HG03342 (cell line): ENCODE data around the gene EXPH5.

Experiments used
- ATAC-seq: cut with Tn5 transposase; IDR thresholded peaks from one replicate; pipeline ENCODE4 v1.9.1; 2021; ENCODE audit warnings: mild to moderate bottlenecking, moderate library complexity; ENCODE audit not compliant: unreplicated experiment

The EXPH5 gene

DNA sequence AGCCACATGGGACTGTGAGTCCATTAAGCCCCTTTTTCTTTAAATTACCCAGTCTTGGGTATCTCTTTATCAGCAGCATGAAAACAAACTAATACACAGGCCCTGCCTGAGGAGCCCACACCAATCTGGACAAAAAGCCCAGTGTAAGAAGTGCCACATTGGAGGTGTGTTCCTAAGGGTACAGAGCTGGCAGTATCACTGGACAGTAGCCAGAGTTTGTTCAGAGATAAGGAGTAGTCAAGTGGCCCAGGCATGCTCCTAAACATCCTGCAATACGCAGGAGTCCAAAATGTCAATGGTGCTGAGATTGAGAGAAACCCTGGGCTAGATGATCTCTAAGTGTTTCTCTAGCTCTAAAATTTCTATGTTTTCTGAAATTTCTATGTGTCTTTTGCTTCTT lies 68.4 kb downstream of the EXPH5 start:
- ATAC-seq = no peak

DNA sequence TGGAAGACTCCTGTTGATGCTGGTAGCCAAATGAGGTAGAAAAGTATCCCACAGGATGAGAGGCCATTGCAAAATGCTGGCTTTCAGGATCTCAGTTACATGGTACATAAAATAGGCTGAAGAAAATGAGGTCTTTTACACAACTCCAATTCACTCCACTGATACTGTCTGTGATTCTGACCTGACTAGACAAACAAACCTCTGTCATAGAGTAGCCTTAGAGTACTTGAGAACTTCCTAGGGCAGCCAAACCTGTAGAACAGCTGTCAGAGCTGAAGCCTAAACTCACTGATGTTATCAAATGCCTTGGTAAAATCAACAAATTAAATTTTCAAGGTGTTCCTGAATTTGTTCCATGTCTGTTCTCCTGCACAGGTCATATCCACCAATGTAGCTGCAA lies 69.1 kb downstream of the EXPH5 start:
- no peak for ATAC-seq

DNA sequence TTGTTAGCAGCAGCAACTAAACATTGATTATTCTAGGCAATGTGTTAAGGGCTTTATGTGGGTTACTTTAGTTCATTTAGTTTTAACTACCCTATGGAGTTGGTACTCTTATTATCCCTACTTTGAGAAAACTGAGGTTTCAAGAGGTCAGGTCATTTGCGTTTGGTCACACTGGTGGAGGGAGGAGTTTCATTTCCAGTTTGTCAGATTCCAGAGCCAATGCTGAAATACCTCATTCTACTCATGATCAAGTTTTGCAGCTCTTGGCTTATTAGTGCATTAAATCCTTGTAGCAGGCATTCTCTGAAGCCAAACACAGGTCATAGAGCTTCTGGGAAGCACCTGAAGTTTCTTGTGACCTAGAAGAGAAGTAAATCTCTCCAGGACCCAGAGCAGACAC lies 71.2 kb downstream of the EXPH5 start:
- ATAC-seq = no peak

DNA sequence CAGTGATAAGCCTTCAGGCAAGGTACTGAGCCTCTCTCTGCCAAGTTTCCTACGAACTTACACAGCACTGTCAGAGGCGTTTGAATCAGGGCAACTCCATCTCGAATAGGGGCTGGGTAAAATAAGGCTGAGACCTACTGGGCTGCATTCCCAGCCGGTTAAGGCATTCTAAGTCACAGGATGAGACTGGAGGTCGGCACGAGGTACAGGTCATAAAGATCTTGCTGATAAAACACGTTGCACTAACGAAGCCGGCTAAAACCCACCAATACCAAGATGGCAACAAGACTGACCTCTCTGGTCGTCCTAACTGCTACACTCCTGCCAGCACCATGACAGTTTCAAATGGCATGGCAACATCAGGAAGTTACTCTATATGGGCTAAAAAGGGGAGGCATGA lies 75.0 kb downstream of the EXPH5 start:
- no peak for ATAC-seq

DNA sequence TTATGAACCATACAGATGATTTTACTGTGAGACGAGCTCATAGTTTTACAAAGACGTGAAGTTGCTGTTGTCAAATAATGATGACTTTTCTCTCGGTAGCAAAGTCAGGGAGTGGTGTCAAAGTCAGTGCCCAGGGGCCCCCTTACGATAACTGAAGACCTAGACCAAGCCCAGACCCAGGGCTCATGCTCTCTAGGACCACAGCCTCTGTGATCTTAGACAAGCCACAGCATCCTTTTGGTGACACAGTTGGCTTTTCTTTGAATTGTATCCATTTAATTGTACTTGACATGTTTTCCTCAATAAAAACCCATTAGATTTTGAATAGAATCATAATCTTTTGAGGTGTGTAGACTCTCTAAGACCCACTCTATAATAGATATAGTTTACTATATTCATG lies 77.4 kb downstream of the EXPH5 start:
- no peak for ATAC-seq

DNA sequence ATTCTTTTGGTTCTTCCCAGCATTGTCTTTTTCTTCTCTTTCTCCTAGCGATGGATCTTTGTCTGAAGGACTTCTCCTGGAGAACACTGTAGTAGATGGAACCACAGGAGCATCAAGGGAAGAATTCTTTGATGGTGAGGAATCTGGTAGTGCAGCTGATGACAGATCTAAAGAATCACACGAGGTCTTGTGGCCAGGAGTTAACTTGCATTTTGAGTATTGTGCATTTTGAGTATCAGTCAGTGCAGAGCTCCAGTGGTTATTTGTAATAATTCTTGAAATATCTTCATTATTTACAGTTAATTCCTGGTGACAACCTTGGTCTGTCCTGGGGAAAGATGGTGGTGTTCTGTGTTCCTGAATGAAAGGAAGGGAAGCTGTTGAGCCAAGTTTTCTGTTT lies 80.9 kb downstream of the EXPH5 start:
- ATAC-seq = no peak

DNA sequence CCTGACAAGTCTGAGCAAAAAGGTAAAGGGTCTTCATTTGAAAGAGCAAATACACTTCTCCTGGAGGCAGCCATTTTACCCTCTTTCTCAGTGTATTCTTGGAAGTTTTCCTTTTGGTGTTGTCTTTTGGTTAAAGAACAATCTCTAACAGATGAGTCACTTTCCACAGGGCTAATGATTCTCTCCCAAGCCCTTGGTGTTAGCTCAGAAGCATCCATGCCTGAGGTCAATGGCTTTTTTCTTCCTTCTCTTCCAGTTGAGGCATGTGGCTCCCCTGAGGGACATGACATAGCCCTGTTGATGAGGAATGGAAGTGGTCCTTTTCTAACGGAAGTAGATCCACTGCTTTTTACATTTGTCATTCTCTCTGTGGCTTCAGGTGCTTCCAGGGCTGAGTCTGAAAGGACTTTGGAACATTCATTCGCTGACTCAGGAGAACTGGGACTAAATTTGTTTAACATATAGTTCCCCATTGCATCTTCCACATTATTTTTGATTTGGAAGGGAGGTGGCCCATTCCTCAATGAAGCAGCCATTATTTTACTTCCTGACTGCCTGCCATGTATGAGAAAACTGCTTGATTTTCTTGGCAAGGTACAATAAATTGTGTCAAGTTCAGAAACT lies 81.6 kb downstream of the EXPH5 start:
- ATAC-seq = no peak

DNA sequence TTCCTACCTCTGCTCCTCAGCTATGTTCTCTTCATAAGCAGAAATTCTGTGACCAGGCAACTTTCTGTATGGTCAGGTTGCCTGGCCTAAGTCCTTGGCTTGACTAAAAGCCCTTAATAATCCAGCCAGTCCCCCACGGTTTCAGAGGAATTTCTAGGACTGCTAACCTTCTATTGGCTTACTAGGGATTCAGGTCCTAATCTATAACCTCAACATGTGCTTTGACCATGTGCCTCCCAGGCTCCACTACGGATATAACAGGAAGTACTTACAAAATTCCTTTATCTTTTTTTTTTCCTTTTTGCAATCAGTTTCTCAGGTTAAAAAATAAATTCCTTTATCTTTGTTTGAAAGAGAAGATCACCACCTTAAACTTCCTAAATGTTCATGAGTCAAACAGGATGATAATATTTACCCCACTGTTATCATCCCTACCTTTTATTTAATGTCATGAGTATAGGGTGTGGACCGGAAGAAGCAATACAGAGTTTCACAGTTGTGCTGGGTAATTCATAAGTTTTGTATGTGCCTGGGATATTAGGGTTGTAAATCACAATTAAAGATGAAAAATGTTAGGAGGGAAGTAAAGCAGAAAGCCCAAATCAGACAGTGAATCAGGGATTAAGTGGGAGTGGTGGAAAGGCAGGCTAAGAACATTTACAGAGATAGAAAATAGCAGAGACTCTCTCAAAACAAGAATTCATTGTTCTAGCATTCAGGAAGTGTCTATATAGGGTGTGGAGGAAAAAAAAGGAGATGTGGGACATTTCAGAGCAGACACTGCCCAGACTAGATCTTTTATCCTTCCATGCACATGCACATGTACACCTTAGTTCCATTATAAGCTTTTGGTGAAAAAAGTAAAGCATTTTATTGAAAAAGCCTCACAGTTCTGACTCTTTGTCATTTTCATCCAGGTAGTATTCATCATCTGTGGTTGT lies 84.6 kb downstream of the EXPH5 start:
- no peak for ATAC-seq

DNA sequence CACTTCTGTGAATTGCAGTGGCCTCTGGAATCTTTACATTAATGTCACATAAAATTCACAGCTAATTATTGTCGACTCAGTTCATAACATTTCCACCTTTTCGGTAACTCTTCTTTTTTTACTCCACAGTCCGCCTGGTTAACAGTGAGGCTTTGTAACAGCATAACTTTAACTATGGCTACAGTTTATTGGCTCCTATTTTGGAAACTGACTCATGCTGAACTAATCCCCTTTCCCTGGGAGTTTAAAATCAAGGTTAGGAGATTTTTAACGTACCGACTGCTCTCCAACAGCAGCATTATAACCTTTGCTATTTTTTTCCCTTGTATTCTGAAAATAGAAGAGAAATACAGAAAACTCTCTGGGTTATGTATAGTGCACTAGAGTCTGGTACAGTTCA lies 92.2 kb downstream of the EXPH5 start:
- ATAC-seq = no peak

DNA sequence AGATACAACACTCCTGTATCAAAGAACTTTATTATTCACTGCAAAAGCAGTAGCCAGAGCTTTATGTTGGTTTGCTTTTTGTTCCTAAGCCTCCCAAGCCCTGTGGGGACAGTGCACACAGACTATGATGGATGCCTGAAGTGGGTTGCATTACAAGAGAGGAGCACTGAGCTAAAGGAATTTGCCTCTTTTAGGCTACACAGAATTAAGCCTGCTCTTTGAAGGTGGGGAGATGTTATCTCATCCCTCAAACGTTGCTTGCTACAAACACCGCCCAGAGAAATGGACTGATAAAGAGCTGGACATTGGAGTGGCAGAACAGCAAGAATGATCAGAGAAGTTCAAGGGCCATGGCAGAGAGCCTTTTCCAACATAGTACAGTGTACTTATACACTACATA lies 92.8 kb downstream of the EXPH5 start:
- no peak for ATAC-seq

DNA sequence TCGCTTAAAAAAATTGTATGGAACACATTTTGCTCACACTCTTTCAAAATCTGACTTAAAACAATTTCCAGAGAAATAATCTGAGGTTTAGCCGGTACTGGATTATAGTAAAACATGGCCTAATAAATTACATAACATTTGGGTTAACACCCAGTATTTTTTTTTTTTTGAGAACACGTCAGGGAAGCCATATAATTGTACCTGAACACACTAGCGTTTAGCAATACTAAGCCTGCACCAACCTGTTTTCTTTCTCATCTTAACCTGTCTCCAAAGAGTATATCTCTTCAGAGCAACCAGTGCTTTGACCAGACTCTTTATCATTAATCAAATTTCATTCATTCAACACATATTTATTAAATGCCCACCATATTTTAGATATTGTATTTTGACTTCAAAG lies 93.4 kb downstream of the EXPH5 start:
- no peak for ATAC-seq

DNA sequence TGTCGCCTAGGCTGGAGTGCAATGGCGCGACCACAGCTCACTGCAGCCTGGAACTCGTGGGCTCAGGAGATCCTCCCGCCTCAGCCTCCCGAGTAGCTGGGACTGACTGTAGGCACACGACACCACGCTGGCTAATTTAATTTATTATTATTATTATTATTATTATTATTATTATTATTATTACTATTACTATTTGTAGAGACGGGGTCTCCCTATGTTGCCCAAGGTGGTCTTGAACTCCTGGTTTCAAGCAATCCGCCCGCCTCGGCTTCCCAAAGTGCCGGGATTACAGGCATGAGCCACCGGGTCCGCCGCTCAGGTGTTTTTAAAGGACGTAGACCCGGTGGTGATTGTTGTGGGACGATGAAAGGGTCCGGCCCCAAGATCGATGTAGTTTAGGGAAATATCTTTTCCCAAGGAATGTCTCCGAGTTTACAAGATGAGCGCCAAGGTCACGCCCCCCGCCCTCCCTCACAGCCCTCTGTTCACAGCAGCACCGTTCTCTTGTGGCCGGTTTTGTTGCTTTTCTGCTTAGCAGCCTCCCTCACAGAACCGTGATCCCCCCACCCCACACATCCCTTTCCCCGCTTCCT lies 94.7 kb downstream of the EXPH5 start:
- ATAC-seq = no peak

DNA sequence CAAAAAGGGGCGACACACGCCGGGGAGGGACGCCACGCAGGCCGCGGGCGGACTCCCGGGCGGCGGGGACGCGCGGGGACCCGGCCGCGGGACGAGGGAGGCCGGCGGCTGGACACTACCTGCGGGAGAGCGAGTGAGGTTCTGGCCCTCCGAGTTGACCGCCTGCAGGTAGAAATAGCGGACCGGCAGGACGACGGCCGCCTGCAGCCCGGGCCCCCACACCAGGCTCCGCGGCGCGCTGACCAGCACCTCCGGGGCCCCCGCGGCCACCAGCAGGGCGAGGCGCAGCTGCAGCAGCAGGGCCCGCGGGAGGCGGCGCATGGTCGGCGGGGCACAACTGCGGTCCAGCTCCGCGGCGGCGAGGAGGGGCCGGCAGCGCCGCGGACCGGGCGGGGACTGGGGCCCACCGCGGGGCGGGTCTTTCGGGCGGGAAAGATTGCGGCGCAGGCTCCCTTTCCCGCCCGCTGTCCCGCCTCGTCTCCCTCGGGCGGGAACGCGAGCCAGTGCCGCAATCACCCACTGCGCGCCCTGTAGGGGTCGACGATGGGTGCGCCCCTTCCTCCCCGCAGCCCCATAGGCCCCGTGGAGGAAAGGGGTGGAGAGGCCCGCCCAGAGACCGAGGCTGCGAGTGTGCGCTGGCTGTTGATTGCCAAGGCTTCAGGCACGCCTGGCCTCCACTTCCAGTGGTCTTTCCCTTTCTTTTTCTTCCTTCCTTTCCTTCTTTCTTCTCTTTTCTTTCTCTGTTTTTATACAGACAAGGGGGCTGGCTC lies 95.3 kb downstream of the EXPH5 start, which contains the start of gene POGLUT3:
Gene POGLUT3, minus strand, starts transcription at position 339 of the 770 bp plus-strand sequence. Its CDS starts 18 bp downstream, at position 321.
- ATAC-seq = peak; percentile 46

DNA sequence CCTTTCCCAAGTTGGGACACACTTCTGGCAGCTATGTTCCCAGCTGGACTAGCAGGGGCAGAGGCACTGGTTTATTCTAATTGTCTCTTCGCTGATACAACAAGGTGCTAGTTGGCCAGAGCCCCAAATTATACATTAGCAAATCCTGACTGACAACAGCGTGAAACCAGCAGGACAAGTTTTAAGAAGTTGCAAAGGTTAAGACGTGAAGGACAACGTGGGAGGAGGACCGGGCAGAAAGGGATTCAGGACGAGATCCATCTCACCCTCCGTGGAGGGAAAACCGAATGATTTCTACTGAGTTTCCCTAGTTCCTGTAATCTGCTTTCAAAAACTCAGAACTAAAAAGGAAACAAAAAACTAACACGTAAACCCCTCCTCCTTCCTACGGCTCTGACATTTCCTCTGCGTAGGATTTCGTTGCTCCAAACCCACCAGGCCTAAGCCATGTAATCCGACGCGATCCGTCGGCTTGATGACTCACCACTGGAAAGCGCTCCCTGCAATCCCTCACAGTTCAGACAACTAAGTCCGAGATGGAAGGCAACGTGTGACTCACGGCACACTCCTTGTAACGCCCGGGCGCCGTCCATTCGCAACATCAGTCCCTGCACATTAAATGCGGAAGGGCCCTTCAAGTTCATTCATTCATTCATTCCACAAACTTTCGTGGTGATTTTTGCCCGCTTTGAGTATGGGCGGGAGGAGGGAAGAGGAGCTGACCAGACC lies 96.1 kb downstream of the EXPH5 start:
- peak; percentile 49 for ATAC-seq

DNA sequence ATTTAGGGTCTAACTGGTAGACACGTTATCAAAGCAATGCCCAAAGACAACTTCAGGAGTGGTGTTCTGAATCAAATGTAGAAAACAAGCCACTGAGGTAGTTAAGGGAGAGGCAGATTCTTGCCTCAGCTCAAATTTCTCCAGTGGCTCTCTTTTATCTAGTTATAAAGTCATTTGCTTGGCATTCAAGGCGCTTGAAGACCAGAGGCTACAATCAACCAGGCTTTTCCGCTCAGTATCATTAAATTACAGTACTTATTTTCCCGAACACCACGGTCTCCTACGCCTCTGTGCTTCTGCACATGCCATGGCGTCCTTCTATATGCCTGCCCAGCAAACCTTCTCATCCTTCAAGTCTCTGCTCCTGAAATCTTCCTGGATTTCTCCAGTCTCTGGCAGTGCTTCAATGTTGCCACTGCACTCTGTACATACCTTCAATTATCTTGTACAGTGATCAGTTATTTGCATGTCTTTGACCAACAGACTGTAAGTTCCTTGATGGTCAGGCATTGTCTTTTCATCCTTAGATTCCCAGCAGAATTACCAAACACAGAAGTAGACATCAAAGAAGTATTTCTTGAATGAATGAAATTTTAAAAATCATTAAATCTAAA lies 96.8 kb downstream of the EXPH5 start:
- ATAC-seq = no peak

DNA sequence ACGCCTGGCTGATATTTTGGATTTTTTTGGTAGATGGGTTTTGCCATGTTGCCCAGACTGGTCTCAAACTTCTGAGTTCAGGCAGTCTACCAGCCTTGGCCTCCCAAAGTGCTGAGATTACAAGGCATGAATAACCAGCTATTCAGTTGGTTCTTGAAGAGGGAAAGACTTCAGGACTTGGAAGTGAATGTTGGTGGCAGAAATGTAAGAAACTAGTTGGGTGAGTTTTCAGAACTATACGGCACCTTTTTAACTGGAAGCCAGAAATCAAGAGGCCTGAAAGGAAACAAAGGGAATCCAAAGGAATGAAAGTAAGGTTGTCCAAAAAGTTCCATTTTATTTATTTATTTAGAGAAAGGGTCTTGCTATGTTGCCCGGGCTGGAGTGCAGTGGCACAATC lies 98.2 kb downstream of the EXPH5 start:
- ATAC-seq = no peak

DNA sequence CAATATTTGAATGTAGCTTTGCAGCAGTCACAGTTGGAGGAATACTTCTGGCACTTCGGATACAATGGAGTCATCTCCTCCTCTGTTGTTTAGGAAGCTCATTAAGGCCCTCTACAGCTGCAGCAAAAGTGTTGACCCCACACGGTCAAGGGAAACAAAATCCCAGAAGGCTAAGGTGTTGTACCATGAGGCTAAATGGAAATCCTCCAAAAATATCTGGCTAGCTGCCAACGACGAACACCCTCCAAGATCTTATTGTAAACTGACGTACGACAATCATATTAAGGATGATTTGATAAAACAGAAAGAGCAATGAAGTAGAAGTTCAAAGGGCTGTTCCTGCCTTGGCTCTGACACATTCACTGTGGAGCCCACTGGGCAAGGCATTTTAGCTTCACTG lies 99.4 kb downstream of the EXPH5 start:
- ATAC-seq = no peak

DNA sequence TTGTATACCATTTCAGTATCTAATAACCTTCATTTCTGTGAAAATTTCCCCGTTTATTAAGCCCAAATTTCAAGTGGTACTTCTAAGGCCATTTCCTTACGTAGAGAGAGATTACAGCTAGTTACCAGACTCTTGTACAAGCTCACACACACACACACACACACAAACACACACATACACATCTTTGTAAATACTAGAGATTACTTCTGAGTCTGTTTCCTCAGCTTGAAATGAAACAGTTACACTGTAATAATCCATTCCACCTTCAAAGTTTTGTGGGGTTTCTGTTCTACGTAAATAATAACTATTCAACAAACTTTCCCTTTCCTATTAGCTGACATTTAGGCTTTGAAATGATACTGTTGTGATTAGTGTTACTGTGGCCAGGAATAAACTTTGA lies 101.6 kb downstream of the EXPH5 start:
- ATAC-seq = no peak

DNA sequence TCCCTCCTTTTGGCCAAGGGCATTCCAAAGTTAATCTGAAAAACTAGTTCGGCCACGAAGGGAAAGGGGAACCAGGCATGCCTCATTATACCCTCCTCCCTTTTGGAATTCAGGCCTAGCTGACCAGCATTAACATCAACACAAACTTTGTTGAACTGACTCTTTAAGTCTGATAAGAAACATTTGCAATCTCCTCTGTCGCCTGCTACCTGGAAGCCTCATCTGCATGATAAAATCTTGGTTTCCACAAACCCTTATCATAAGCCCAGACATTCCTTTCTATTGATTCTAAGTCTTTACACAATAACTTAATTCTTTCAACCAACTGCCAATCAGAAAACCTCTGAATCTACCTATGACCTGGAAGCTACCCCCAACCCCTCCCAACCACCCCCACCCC lies 106.7 kb downstream of the EXPH5 start:
- no peak for ATAC-seq

DNA sequence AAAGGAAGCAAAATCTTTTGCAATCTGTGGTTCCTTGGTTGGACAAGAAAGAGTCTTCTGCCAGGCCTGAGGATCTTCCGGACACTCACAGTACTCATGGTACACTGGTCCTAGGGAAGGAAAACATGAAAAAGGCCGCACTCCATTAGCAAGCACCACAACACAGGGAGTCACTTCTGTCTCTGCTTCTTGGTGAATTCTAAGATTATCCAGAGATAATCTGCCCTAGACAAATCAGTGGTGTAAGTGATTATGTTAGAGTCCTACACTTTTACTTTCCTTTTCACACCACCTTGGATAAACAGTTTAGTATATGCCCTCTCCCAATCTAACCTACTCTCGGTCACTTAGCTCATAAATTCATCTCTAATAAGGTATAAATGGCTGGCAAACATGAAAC lies 107.2 kb downstream of the EXPH5 start:
- no peak for ATAC-seq
